HEK293T (cell line): ENCODE measurements around the gene KCNJ13.

Experiments used
- FOXA1 ChIP-seq: fragments of 450-650 bp; IDR thresholded peaks from 2 replicates; pipeline ENCODE4 v1.6.1; 2016; ENCODE audit warnings: mild to moderate bottlenecking
- FOXM1 ChIP-seq: fragments of 450-650 bp; IDR thresholded peaks from 2 replicates; pipeline ENCODE4 v1.6.1; 2017; ENCODE audit warnings: mild to moderate bottlenecking, borderline replicate concordance
- HDGF ChIP-seq: fragments of 450-650 bp; IDR thresholded peaks from 2 replicates; pipeline ENCODE4 v1.6.1; 2017; ENCODE audit warnings: antibody characterized with exemption, borderline replicate concordance
- LEF1 ChIP-seq: fragments of 450-650 bp; IDR thresholded peaks from 2 replicates; pipeline ENCODE4 v1.6.1; 2017; ENCODE audit warnings: mild to moderate bottlenecking, borderline replicate concordance
- PKNOX1 ChIP-seq: fragments of 450-650 bp; IDR thresholded peaks from 2 replicates; pipeline ENCODE4 v1.6.1; 2016
- SP1 ChIP-seq: fragments of 450-650 bp; IDR thresholded peaks from 2 replicates; pipeline ENCODE4 v1.6.1; 2017

- TF ChIP-seq PKNOX1 (no peak), FOXA1 (no peak), SP1 (no peak), LEF1 (no peak), HDGF (no peak), FOXM1 (no peak)
Measured at GRCh38 chr2:232815569-232815968, 39.2 kb upstream of the KCNJ13 start.
